ENCODE data around the gene SPAG8.

Gene SPAG8

DNA sequence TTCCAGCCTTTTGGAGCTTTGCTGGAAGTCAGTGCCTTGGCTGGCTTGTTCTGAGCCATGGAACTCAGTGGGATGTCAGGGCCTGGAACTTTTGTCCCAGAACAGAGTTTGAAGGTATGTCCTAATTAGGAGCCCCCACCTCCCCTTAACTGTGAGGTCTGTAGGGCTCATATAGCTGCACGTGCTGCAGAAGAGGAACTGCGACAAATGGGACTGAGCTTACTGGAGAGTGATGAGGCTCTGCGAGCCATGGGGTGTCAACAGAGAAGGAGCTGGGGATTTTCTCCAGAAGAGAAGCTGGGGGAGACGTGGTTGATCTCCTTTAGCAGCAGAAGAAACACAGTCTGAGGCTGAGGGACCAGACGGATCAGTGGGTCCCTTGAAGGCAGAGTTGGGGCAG, 27.9 kb upstream of the SPAG8 start:
- DNase-seq (ENCODE audit: low read depth in 2 of 3, low spot score in 2 of 3), result no peak

DNA sequence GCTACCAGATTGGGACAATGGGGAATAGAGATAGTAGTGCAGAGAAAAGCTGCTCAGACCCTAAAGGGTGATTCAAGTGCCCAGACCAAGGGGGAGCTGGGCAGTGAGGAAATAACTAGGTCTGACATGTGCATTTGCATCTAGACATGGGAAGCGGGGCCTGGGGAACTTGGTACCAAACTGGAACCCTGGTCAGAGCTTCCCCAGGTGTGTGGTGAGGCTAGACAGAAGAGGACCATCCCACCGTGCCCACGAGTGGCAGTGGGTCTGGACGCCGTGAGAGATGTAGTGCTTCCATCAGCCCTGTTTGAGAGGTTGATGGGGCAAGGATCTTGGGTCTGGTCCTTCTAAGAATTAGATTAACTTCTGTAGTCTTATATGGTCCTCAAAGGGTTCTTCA, 24.5 kb upstream of the SPAG8 start:
- no peak for DNase-seq (ENCODE audit: low read depth in 2 of 3, low spot score in 2 of 3)

DNA sequence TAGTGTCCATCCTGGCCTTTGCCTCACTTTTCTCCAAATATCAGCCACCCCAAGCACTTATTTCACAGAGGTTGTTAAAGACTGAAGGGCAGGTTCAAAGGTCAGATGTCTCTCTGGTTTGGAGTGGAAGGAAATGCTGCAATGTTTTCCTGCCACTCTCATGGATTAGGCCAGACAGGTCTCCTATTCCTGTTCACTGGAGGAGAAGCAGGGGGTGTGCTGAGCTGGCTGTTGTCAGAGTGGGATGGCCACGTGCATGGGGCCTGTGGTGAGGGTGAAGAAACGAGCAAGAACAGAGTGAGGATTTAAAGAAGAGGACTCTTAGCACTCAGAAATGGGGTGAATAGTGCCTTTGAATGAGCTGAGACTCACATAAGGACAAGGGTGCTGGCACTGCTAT, 23.7 kb upstream of the SPAG8 start:
- no peak for DNase-seq (ENCODE audit: low read depth in 2 of 3, low spot score in 2 of 3)

DNA sequence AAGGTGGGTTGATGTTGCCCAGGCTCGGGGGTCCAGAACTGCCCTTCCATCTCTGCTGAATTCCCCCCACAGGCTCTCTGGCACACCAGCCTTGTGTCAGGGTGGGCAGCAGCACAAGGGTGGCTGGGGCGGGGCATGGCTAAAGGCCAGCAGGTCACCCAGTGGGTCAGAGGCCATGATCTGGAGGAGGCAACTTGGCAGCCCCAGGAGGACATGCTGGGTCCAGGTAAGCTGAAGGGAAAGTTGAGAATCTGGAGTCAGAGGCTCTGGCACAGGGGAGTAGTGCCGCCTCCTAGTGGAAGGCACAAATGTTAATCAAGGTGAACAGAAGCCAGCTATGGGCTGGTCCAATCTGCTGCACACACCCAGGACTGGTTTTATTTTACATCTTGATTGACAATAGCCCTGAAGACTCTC, 23.2 kb upstream of the SPAG8 start:
- DNase-seq (ENCODE audit: low read depth in 2 of 3, low spot score in 2 of 3), result no peak

DNA sequence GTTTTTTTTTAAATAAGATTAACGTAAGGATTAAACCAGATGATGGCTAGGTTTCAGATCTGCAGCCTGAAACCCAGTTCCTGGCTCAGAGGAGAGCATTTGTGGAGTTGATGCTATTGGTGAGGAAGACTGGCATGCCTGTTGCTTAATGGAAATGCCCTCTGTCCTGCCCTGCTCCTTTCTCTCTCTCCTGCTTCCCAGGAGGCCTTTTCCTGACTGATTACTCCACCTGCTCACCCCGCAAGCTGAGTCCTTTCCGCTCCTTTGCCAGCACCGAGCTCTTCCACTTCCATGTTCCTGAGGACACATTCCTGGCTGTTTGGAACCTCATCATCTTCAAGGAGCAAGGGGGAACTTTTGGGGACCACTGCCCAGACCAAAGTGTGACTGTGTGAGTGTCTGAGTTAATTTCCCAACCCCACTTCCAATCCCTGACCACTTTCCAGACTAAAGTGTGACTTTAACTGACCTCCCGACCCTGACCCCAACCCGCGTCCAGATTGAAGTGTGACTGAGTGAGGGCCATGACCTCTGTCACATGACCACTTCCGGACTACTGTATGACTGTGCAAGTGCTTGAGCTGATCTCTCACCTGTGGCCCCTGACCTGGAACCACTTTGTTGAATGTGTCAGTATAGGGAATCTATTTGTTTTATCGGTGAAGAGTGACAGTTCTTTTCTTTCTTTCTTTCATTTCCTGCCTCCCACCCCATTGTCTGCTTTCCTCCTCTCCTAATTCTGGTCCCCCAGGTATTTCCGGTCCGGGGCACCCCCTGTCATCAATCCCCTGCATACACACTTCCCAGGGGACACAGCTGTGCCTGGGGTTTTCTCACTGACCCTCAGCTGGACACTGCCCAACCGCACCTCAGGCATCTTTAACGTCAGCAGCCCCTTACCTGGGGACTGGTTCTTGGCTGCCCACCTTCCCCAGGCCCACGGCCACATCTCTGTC, 22.5 kb upstream of the SPAG8 start:
- DNase-seq (ENCODE audit: low read depth in 2 of 3, low spot score in 2 of 3), result no peak

DNA sequence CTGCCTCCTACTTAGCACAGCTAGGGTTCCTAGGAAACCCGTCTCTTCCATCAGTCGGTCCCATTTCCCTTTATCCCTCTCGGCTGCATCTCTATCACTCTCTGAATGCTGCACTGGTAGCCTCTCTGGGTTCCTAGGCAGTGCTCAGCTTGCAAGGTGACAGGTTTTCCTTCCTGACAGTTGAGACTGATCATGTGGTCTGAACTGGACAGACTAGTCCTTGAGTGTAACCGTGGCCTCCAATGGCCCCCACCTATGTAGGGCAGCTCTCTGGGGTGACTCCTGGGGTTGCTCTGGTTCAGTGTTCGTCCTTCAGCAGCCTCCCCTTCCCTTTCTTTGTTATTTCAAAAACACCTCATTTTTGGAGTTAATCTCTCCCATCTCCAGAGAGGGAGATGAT, 20.8 kb upstream of the SPAG8 start:
- DNase-seq (ENCODE audit: low read depth in 2 of 3, low spot score in 2 of 3), result no peak

DNA sequence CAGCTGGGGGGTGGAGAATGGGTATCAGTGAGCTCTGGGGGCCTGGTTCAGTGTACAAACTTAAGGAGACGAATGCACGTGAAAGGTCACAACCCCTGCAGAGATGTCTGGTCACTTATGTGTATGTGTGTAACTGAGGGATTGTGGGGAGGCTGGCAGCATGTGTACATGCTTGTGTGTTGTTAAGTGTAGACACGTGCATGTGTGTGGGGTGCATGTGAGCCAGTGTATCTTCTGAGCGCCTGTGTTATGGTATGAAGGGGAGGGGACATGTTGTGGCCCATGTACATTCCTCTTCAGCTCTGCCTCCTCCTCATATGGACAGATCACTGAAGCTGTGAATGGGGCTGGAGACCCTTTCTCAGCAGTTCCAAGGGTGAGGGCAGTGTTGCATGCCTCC, 19.0 kb upstream of the SPAG8 start:
- DNase-seq (ENCODE audit: low read depth in 2 of 3, low spot score in 2 of 3), result no peak

DNA sequence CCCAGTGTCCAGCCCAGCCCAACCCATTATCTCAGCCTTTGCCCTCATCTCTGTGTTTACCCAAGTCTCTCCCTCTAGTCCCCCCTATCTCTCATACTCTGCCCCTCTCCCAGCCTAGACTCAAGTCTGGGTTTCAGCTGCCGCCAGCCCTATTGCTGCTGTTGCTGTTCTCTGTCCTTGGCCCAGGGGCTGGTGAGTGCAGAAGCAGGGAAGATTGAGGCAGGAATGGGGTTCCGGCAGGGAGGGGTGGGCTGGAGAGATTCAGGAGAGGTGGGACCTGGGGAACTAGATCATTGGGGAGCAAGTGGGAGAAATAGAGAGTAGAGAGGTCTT, 17.7 kb upstream of the SPAG8 start:
- no peak for DNase-seq (ENCODE audit: low read depth in 2 of 3, low spot score in 2 of 3)

DNA sequence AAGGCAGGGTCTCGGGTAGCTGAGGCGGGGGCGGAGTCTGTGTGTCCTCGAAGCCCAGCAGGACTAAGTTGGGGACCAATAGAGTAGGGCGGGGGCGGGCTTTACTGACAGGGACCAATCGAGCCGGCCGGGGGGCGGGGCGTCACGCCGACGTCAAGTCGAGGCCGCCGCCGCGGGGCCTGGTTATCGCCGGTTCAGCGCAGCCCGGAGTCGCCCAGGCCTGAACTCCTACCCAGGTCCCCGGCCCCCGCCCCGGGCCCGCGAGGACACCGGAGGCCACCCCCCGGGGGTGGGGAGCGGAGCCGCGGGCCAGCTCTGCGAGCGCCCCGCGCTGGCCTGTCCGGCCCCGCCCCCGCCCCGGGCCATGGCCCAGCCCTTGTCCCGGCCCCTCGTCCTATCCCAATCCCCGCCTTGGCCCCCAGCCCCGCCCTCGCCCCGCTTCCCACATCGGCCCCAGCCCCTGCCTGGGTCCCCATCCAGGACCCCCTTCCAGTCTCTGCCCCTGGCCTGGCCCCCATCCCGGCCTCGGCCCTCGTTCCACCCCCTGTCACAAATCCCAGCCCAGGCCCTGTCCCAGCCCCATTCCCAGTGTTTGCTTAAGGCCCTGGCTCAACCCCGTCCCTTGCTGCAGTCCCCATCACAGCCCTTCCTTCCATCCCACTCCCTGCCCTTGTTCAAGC, 17.2 kb upstream of the SPAG8 start, which contains the start of gene TMEM8B:
TMEM8B (plus strand) TSS at position 145 of the 680 bp plus-strand sequence; CDS start at position 365, 220 bp downstream.
- peak; percentile 81 to 97 (median 88) for DNase-seq (ENCODE audit: low read depth in 2 of 3, low spot score in 2 of 3)

DNA sequence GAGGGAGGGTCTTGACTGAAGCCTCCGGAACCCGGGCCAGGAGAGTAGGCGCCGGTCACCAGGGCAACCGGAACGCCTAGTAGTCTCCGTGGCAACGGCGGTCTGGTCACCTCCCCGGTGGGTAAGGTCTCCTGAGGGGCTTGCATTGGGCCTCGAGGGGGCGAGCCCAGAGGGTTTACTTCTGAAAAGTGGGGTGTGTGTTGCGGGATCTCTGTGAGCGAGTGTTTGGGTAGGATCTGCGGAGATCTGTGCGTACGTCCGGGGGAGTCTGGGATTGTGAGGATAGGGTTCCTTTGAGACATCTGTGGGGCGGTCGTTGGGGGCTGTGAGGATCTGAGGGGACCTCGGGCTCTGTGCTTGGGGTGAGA, 16.6 kb upstream of the SPAG8 start, which contains the start of gene FAM221B:
FAM221B (minus strand) TSS at position 17 of the 368 bp plus-strand sequence. CDS start 2,571 bp downstream, outside the sequence.
- no peak for DNase-seq (ENCODE audit: low read depth in 2 of 3, low spot score in 2 of 3)

DNA sequence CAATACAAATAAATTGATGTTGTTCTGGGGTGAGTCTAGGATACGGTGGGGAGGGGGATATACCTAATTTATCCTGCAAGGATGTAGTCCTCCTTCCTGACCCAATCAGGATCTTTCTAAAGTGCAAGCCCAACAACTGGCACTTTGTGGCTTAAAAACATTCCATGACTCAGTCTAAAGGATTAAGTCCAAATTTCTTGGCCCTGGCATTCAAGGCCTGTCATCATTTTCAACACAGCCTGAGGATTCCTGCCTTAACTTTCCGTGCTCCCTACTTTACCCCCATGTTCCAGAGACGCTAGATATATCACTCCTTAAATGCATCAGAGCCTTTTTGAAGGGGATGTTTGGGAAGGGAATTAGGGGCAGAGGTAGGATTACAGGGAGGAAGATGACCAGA, 15.4 kb upstream of the SPAG8 start:
- no peak for DNase-seq (ENCODE audit: low read depth in 2 of 3, low spot score in 2 of 3)

DNA sequence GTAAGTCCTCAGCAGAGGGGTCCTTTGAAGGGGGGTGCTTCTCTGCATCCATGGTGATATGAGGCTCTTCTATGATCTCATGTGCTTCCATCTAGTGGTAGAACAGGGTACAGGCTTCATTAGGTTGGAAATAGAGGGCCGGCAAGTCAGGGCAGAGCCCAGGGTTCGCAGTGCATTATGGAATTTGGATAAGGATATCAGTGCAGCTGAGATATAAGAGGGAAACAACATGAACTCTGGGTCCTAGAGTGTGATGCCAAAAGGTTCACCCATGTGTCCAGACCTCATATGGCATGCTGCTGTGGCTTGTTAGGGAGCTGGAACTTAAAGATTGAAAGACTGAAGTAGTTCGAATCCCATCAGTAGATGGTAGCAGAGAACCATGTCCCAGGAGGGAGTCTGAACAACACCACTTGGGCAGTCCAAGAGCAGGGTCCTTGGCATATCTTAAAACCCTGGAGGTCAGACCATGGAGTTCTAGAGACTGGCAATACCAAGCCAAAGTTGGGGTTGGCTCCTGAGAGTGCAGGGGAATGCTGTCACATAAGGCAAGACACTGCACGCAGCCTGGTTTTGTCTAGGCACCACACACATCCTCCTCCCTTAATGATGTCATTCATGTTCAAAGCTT, 14.1 kb upstream of the SPAG8 start:
- no peak for DNase-seq (ENCODE audit: low read depth in 2 of 3, low spot score in 2 of 3)

DNA sequence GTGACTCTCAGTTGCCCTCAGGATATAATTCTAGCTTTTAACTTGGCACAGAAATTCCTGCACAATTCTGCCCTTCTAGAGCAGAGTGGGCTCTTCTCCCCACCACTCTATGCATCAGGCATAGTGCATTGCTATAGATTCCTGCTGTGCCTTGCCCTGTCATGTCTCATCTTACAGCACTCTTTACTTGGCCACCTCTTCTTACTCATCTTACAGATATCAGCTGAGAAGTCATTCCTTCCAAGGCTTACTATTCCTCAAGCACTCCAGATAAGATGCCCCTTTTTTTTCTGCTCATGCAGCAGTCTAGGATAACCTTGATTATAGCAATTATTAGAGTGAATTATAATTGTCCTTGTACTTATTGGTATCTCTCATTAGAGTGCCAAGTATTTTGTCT, 10.9 kb upstream of the SPAG8 start:
- no peak for DNase-seq (ENCODE audit: low read depth in 2 of 3, low spot score in 2 of 3)

DNA sequence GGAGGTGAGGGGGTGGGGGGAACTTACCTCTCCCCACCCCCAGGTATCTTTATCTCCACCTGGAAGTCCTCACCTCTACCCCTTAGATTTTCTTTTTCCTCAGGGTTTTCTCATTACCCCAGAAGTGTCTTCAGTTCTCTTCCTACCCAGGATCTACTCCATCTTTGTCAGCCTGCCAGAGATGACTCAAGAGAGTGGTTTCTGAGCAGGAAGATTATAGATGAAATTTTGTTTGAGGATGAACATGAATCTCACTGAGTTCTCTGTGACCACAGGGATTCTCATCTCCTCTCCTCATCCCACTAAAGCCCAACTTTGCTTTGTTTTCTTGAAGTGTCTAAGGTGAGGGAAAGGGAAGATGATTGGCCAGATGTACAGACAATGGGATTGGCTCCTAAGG, 8.0 kb upstream of the SPAG8 start:
- no peak for DNase-seq (ENCODE audit: low read depth in 2 of 3, low spot score in 2 of 3)

DNA sequence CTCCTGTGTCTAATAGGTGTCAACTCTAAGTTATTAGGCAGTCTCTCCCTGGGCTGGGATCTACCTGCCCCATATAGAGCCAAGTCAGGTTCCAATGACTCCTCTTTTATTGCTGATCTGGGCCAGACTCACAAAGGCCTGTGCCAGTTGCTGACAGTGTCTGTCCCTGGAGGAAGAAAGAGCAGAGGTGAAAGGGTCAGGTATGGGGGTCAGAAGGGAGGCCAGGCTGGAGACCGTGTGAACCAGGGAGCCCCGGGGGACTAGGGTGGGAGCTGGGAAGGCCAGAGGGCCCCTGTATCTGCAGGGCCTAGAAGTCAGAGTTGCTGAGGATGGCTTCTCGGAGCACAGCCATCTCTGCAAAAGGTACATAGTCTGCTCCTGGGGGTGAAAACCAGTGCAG, 6.3 kb upstream of the SPAG8 start:
- no peak for DNase-seq (ENCODE audit: low read depth in 2 of 3, low spot score in 2 of 3)

DNA sequence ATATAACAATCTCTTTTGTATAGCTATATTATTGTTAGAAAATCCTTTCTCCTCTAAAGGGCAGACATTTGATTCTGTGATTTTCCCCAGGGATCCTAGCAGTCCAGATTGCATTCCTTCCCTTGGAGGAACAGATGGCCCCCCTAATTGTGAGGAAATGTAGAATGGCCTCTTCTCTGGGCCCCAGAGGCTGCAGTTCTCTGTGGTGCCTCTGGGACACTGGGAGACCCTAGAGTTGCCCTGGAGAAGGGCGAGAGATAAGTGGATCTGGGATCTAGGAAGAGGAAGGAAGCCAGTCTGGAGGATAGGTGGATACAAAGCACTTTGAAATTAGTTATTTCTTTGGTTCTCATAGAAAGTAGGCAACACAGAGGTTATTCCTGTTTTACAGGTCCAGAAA, 4.6 kb upstream of the SPAG8 start:
- no peak for DNase-seq (ENCODE audit: low read depth in 2 of 3, low spot score in 2 of 3)

DNA sequence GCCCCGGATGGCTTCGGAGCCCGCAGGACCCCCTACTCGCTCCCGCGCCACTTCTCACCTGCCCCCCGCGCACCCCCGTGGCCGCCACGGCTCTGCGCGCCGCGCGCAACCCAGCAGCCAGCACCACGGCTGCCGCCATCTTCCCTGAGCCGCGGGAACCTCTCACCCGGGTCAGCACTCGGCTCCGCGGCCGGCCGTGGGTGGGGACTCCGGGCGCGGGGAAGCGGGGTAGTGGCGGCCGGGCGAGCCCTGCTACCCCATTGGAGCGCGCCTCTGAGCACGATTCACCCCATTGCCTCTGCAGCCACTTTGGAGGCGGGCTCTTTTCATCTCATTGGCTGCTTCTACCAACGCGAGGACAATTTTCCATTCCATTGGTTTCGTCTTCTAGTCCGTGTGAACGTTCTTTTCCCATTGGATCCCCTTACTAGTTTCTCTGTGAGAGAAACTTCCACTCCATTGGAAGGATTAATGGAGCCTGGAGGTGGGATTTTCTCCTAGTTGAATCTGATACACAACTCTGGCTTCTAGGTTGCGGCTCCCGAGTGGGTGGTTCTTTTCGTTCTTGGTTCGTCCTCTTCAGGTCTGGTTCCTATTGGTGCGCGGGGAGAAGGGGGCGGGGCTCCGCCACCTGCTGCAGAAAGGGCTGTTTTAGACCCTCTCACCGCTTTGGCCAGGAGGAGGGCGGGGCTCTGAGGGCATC, 2.9 kb upstream of the SPAG8 start, which contains the start of gene HINT2:
HINT2 (minus strand) TSS at position 202 of the 703 bp plus-strand sequence; CDS start at position 139, 63 bp downstream.
- DNase-seq (ENCODE audit: low read depth in 2 of 3, low spot score in 2 of 3), result peak; percentile 87 to 91 (median 90)

DNA sequence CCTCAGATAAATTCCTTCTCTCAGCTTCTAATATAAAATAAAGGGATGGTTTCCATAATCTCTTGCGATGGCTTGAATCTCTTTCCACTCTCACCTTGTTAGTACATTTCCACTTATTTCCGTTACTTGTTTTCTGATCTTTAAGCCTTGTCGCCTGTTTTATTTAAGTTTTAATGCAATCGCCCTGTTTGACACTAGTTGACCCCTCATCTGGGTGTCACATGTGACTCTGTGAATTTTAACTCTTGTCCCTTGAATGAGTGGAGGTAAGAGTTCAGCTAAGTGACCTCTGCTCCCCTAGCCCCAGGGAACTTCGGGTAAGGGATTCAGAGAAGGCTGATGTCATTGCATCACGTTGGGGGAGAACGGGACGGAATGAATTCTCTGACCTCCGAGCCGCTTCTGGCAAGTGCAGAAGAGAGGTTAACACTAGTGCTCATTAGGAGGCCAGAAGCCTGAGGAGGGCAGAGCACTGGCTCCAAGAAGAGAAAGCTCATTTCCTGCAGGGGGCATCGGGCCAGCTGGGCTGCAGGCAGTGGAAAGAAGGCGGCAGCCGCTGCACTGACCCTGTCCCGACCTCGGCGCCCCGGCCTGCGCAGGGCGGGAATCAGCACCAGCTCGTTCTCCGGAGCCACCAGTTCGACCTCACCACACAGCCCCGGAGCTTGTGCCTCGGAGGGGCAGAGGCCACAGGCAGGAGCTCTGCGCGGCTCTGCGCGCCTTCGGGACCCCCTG, 2.2 kb upstream of the SPAG8 start:
- peak in 1 of 3 experiments; percentile 18 for DNase-seq (ENCODE audit: low read depth in 2 of 3, low spot score in 2 of 3)

DNA sequence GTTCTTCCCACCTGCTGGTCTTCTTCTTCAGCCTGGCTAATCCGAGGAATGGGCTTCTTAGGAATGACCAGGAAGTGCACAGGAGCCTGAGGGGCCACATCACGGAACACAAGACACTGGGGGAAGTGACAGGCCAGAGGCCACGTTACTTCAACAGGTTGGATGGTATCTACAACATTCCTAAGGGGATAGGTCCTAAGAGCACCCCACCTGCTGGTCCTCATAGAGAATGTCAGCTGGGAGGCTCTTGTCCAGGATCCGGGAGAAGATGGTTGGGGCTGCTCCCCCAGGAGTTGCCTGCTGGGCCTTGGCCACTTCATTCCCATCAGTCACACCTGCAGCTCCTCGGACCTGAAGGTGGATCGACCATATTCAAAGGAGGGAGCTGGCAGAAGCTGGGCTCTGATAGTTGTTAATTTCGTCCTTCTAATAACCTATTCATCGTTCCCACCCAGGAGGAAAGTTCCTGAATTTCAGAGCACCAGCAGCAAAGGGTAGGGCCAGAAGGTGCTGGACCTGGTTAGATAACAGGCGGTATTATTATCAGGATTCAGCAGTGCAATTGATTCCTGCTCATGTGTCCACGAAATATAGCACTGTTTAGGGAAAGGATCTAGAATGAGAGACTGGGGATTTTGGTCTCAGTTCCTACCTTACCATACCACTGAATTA, 1.5 kb upstream of the SPAG8 start:
- no peak for DNase-seq (ENCODE audit: low read depth in 2 of 3, low spot score in 2 of 3)
